ENCODE results near the gene DMAC2L.
"Not testable (repeated sequence)": the region's sequence is repeated elsewhere in the genome, so short reads cannot be mapped to it uniquely, and the experiment has no call there.

The DMAC2L gene

DNA sequence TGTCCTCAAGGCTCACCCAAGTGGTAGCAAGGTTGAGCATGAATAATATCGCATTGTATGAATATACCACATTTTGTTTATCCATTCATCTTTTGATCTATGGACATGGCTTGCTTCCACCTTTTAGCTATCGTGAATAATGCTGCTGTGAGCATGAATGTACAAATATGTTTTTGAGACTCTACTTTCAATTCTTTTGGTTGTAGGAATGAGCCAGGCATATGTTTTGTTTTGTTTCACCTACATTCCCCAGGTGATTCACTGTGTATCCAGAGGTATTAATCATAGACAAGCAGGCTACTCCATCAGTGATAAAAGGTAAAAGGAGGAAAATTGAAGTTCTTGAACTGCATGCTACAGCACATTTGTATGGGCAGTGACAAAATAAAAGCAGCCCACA, 48.7 kb downstream of the DMAC2L start:
- Histone ChIP-seq H3K4me3 (ENCODE audit: insufficient read depth, low read length, poor library complexity, severe bottlenecking) (no peak overlapping the region), H3K79me2 (ENCODE audit: insufficient read depth, low read length) (no peaks in the 10 kb centered on the region), H3K4me2 (ENCODE audit: low read depth, low read length, poor library complexity, severe bottlenecking) (no peak overlapping the region), H3K27me3 (ENCODE audit: low read length) (no peaks in the 10 kb centered on the region), H4K20me1 (ENCODE audit: low read depth, low read length) (no peaks in the 10 kb centered on the region), H2AFZ (ENCODE audit: low read depth, low read length, severe bottlenecking) (no peak overlapping the region), H3K9me2 (replicated peaks; ENCODE audit: insufficient read depth, low read length) (no peaks in the 10 kb centered on the region), H3K9ac (ENCODE audit: low read length) (no peak overlapping the region), H3K27ac (ENCODE audit: low read depth, low read length) (no peak overlapping the region), H3K9me3 (ENCODE audit: insufficient read depth, low read length) (no peaks in the 10 kb centered on the region), H3F3A (ENCODE audit: insufficient read depth) (no peaks in the 10 kb centered on the region), H3K36me3 (ENCODE audit: low read length) (no peaks in the 10 kb centered on the region)
- no peak for TF ChIP-seq EZH2phosphoT487 (conservative IDR thresholded peaks at IDR 0.05; ENCODE audit: low read length)
- TF ChIP-seq, protein P1, sequence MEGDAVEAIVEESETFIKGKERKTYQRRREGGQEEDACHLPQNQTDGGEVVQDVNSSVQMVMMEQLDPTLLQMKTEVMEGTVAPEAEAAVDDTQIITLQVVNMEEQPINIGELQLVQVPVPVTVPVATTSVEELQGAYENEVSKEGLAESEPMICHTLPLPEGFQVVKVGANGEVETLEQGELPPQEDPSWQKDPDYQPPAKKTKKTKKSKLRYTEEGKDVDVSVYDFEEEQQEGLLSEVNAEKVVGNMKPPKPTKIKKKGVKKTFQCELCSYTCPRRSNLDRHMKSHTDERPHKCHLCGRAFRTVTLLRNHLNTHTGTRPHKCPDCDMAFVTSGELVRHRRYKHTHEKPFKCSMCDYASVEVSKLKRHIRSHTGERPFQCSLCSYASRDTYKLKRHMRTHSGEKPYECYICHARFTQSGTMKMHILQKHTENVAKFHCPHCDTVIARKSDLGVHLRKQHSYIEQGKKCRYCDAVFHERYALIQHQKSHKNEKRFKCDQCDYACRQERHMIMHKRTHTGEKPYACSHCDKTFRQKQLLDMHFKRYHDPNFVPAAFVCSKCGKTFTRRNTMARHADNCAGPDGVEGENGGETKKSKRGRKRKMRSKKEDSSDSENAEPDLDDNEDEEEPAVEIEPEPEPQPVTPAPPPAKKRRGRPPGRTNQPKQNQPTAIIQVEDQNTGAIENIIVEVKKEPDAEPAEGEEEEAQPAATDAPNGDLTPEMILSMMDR (IDR thresholded peaks at IDR 0.05; ENCODE audit: insufficient read depth, low read length, poor library complexity, severe bottlenecking), result no peak

DNA sequence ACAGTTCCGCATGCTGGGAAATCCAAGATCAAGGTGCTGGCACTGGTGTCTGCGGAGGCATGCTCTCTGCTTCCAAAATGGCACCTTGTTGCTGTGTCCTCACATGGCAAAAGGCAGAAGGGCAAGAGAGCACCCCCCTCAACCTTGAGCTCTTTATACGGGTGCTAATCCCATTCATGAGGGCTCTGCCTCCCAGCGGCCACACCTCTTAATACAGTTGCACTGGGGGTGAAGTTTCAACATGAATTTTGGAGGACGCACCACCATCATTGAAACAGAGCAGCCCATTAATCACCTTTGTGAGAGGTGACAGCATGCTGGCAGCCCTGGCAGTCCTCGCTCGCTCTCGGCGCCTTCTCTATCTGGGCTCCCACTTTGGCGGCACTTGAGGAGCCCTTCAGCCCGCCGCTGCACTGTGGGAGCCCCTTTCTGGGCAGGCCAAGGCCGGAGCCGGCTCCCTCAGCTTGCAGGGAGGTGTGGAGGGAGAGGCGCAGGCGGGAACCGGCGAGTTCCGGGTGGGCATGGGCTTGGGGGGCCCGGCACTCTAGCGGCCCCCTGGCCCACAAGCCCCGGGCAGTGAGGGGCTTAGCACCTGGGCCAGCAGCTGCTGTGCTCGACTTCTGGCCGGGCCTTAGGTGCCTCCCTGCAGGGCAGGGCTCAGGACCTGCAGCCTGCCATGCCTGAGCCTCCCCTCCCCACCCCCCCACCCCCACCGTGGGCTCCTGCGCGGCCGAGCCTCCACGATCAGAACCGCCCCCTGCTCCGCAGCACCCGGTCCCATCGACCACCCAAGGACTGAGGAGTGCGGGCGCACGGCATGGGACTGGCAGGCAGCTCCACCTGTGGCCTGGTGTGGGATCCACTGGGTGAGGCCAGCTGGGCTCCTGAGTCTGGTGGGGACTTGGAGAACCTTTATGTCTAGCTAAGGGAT, 49.6 kb downstream of the DMAC2L start:
- not testable (repeated sequence) for H3K4me2 ChIP-seq (ENCODE audit: low read depth, low read length, poor library complexity, severe bottlenecking); H3K9me3 ChIP-seq (ENCODE audit: insufficient read depth, low read length); H3K9ac ChIP-seq (ENCODE audit: low read length); H3K27me3 ChIP-seq (ENCODE audit: low read length); H3F3A ChIP-seq (ENCODE audit: insufficient read depth); H4K20me1 ChIP-seq (ENCODE audit: low read depth, low read length); H3K36me3 ChIP-seq (ENCODE audit: low read length); H2AFZ ChIP-seq (ENCODE audit: low read depth, low read length, severe bottlenecking); H3K9me2 ChIP-seq (replicated peaks; ENCODE audit: insufficient read depth, low read length); H3K4me3 ChIP-seq (ENCODE audit: insufficient read depth, low read length, poor library complexity, severe bottlenecking); H3K79me2 ChIP-seq (ENCODE audit: insufficient read depth, low read length); H3K27ac ChIP-seq (ENCODE audit: low read depth, low read length)

DNA sequence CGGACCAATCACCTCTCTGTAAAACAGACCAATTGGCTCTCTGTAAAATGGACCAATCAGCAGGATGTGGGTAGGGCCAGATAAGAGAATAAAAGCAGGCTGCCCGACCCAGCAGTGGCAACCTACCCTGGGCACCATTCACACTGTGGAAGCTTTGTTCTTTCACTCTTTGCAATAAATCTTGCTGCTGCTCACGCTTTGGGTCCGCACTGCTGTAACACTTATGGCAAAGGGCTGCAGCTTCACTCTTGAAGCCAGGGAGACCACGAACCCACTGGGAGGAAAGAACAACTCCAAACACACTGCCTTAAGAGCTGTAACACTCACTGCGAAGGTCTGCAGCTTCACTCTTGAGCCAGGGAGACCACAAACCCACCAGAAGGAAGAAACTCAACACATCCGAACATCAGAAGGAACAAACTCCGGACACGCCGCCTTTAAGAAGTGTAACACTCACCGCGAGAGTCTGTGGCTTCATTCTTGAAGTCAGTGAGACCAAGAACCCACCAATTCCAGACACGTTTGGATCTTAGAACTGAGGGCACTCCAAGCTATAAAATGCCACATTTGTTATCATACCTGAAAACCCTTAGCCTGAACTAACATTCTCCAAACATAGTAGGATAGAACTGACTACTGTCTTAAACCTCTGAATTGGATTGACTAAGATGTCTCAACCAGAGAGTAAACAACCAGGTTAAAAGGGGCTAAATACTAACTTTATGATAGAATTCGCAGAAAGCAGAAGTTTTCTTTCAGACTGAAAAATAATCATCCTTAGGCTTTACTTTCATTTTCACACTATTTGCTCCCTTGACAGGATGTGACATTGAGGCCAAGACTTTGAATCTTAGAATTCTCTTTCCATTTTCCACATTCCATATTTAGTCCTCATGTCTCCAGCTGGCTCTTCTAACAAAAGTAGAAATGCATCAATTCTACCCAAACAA, 50.9 kb downstream of the DMAC2L start:
- H3K9me3 ChIP-seq (ENCODE audit: insufficient read depth, low read length), result no peaks in the 10 kb centered on the region
- H3K9me2 ChIP-seq (replicated peaks; ENCODE audit: insufficient read depth, low read length), result no peaks in the 10 kb centered on the region
- H3F3A ChIP-seq (ENCODE audit: insufficient read depth), result no peaks in the 10 kb centered on the region
- peak overlapping the region; percentile 80 for H2AFZ ChIP-seq (ENCODE audit: low read depth, low read length, severe bottlenecking)
- peak overlapping the region; percentile 73 for H3K4me2 ChIP-seq (ENCODE audit: low read depth, low read length, poor library complexity, severe bottlenecking)
- no peaks in the 10 kb centered on the region for H4K20me1 ChIP-seq (ENCODE audit: low read depth, low read length)
- H3K27ac ChIP-seq (ENCODE audit: low read depth, low read length), result no peak overlapping the region
- TF ChIP-seq, protein P1 (IDR thresholded peaks at IDR 0.05; ENCODE audit: insufficient read depth, low read length, poor library complexity, severe bottlenecking), result no peak
- TF ChIP-seq EZH2phosphoT487 (conservative IDR thresholded peaks at IDR 0.05; ENCODE audit: low read length), result no peak
- no peaks in the 10 kb centered on the region for H3K79me2 ChIP-seq (ENCODE audit: insufficient read depth, low read length)
- H3K36me3 ChIP-seq (ENCODE audit: low read length), result no peaks in the 10 kb centered on the region
- peak overlapping the region; percentile 27 for H3K4me3 ChIP-seq (ENCODE audit: insufficient read depth, low read length, poor library complexity, severe bottlenecking)
- no peaks in the 10 kb centered on the region for H3K27me3 ChIP-seq (ENCODE audit: low read length)
- H3K9ac ChIP-seq (ENCODE audit: low read length), result no peak overlapping the region; the same call in 1 of the 2 replicates
